RWPE2 (cell line): Measurements from ENCODE around the gene INPP5F.

Experiments used
- ATAC-seq: fragments of 200-7000 bp; cut with Tn5 transposase; 3 replicates; pipeline ENCODE4 v1.9.1; 2021; ENCODE audit warnings: low read depth
- DNase-seq: peaks from one replicate; pipeline ENCODE4 v3.0.0-alpha.2; 2020; ENCODE audit warnings: low spot score
- H3K27ac ChIP-seq: fragments of 450-650 bp; 2 replicates; pipeline ENCODE4 v1.5.1; 2017; ENCODE audit warnings: mild to moderate bottlenecking; ENCODE audit not compliant: poor library complexity, severe bottlenecking
- H3K27me3 ChIP-seq: fragments of 250-450 bp; sonication (Bioruptor Pico); 2 replicates; pipeline ENCODE4 v1.5.1; 2021; ENCODE audit warnings: mild to moderate bottlenecking, moderate library complexity; ENCODE audit not compliant: insufficient read depth, poor library complexity, severe bottlenecking
- H3K36me3 ChIP-seq: fragments of 250-450 bp; sonication (Bioruptor Pico); 2 replicates; pipeline ENCODE4 v1.5.1; 2020; ENCODE audit warnings: low read depth, mild to moderate bottlenecking, moderate library complexity
- H3K4me1 ChIP-seq: fragments of 250-450 bp; sonication (Bioruptor Pico); 2 replicates; pipeline ENCODE4 v1.5.1; 2021; ENCODE audit warnings: mild to moderate bottlenecking, moderate library complexity; ENCODE audit not compliant: insufficient read depth, poor library complexity, severe bottlenecking
- H3K4me3 ChIP-seq: fragments of 250-450 bp; sonication (Bioruptor Pico); 2 replicates; pipeline ENCODE4 v1.5.1; 2021; ENCODE audit warnings: mild to moderate bottlenecking, moderate library complexity; ENCODE audit not compliant: severe bottlenecking
- H3K9me3 ChIP-seq: fragments of 250-450 bp; sonication (Bioruptor Pico); 2 replicates; pipeline ENCODE4 v1.5.1; 2021; ENCODE audit warnings: mild to moderate bottlenecking, moderate library complexity; ENCODE audit not compliant: severe bottlenecking
- TF ChIP-seq, protein P1 (sequence below): fragments of 450-650 bp; IDR thresholded peaks from one replicate; pipeline ENCODE4 v1.5.1; 2017; ENCODE audit warnings: mild to moderate bottlenecking, moderate library complexity; ENCODE audit not compliant: poor library complexity, severe bottlenecking

The INPP5F gene

GRCh38 chr10:119700321-119700954 lies 25.4 kb upstream of the INPP5F start:
- Histone ChIP-seq H3K27ac (no peak overlapping the region), H3K36me3 (no peaks in the 10 kb centered on the region), H3K4me3 (no peak overlapping the region), H3K9me3 (no peaks in the 10 kb centered on the region), H3K4me1 (peaks cover 6% of the 10 kb centered on the region), H3K27me3 (no peaks in the 10 kb centered on the region)
- no peak for DNase-seq
- TF ChIP-seq, protein P1, sequence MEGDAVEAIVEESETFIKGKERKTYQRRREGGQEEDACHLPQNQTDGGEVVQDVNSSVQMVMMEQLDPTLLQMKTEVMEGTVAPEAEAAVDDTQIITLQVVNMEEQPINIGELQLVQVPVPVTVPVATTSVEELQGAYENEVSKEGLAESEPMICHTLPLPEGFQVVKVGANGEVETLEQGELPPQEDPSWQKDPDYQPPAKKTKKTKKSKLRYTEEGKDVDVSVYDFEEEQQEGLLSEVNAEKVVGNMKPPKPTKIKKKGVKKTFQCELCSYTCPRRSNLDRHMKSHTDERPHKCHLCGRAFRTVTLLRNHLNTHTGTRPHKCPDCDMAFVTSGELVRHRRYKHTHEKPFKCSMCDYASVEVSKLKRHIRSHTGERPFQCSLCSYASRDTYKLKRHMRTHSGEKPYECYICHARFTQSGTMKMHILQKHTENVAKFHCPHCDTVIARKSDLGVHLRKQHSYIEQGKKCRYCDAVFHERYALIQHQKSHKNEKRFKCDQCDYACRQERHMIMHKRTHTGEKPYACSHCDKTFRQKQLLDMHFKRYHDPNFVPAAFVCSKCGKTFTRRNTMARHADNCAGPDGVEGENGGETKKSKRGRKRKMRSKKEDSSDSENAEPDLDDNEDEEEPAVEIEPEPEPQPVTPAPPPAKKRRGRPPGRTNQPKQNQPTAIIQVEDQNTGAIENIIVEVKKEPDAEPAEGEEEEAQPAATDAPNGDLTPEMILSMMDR, result no peak
- no peak for ATAC-seq

DNA sequence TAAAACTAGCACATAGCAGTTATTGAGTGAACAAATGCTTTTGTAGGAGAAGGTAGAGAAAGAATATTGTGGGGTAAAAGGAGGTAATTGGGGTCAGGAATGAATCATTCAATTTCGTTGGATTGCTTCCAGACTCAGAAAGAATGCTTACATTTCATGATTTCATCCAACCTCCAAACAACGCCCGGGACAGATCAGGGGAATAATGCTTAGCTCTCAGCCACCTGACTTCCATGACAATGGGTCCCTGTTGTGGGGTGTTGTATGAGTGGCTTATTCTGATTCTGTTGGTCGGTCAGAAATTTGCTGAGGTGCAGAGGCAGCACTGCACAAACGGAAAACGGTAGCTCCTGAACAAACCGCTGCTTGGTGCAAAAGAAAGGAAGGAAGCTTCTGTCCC lies 24.0 kb upstream of the INPP5F start:
- H3K36me3 ChIP-seq, result no peaks in the 10 kb centered on the region
- no peaks in the 10 kb centered on the region for H3K27me3 ChIP-seq
- peaks cover 6% of the 10 kb centered on the region for H3K4me1 ChIP-seq
- no peaks in the 10 kb centered on the region for H3K9me3 ChIP-seq
- TF ChIP-seq, protein P1, result no peak
- DNase-seq, result no peak
- H3K27ac ChIP-seq, result no peak overlapping the region
- peak; percentile 59 for ATAC-seq
- H3K4me3 ChIP-seq, result no peak overlapping the region

DNA sequence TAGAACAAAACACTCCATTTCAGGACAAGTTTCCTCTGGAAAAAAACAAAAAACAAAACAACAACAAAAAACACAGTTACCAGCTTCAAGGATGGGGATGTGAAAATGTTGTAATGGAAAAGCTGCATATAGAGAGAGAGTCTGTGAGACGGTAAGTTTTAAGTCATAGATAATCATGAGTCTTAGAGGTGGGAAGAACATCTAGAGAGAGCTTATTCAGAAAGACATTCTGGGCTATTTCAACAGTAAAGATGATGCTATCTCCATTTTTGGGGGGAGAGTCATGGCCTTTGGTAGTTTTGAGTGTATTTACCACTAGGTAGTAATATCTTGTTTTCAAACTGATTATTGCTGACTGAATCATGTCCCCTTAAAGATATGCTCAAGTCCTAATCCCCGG lies 23.3 kb upstream of the INPP5F start:
- Histone ChIP-seq H3K27ac (no peak overlapping the region), H3K9me3 (no peaks in the 10 kb centered on the region), H3K4me1 (peaks cover 6% of the 10 kb centered on the region), H3K36me3 (no peaks in the 10 kb centered on the region), H3K27me3 (no peaks in the 10 kb centered on the region), H3K4me3 (no peak overlapping the region)
- no peak for ATAC-seq
- no peak for DNase-seq
- TF ChIP-seq, protein P1, result no peak

DNA sequence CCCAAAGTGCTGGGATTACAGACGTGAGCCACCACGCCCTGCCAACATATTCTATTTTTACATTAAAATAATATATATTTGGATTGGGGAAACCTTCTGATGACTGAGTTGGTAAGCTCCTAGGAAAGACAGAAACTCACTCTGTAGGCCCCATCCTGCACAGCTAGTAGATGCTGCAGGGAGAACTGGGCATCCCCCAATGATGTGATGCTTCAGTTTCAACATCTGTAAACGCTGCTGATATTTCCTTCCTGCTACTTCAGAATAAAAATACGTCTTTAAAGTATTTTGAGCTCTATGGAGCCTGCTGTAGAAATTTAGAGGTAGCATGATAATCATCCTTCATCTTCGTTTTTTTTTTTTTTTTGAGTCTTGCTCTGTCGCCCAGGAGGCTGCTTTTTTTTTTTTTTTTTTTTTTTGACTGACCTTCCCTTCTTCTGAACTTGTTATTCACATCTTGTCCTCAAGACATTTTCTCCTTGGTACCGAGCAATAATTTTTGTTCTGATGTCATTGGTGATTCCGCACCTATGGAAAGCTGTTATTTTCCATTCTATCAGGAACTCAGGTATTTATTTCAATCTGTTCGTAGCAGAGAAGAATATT lies 21.8 kb upstream of the INPP5F start:
- Histone ChIP-seq H3K9me3 (no peaks in the 10 kb centered on the region), H3K27me3 (no peaks in the 10 kb centered on the region), H3K36me3 (no peaks in the 10 kb centered on the region), H3K27ac (no peak overlapping the region), H3K4me1 (peaks cover 6% of the 10 kb centered on the region), H3K4me3 (no peak overlapping the region)
- ATAC-seq (no peak), DNase-seq (no peak)
- TF ChIP-seq, protein P1, result no peak

DNA sequence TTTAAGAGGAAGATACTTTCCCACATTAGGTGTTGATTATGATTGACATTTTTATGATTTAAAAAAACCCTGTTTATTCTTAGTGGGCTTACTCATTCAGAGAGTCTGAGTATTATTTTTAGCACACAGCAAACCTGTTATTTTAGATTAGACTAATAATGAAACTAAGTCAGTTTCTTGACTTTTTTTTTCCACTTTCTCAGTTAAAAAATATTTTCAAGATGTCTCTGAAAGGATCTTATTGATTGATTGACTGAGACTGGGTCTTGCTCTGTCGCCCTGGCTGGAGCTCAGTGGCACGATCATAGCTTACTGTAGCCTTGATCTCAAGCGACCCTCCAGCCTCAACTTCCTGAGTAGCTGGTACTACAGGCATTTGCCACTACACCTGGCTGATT lies 20.4 kb upstream of the INPP5F start:
- Histone ChIP-seq H3K9me3 (no peaks in the 10 kb centered on the region), H3K27ac (no peak overlapping the region), H3K36me3 (no peaks in the 10 kb centered on the region), H3K27me3 (no peaks in the 10 kb centered on the region), H3K4me1 (peaks cover 6% of the 10 kb centered on the region), H3K4me3 (no peak overlapping the region)
- ATAC-seq (no peak), DNase-seq (no peak)
- TF ChIP-seq, protein P1, result no peak
